HTR-8/SVneo (cell line): ENCODE measurements around the gene GALNT7.

ENCODE experiments used
- DNase-seq: peaks from one replicate; pipeline ENCODE4 v3.0.0; 2011; ENCODE audit warnings: low spot score, mixed read lengths; ENCODE audit not compliant: insufficient read length
- FAIRE-seq: peaks from 2 replicates; lab custom pipeline; 2011; peaks lifted over from hg19 to GRCh38; lab: Jason Lieb, UNC

GALNT7 gene

DNA sequence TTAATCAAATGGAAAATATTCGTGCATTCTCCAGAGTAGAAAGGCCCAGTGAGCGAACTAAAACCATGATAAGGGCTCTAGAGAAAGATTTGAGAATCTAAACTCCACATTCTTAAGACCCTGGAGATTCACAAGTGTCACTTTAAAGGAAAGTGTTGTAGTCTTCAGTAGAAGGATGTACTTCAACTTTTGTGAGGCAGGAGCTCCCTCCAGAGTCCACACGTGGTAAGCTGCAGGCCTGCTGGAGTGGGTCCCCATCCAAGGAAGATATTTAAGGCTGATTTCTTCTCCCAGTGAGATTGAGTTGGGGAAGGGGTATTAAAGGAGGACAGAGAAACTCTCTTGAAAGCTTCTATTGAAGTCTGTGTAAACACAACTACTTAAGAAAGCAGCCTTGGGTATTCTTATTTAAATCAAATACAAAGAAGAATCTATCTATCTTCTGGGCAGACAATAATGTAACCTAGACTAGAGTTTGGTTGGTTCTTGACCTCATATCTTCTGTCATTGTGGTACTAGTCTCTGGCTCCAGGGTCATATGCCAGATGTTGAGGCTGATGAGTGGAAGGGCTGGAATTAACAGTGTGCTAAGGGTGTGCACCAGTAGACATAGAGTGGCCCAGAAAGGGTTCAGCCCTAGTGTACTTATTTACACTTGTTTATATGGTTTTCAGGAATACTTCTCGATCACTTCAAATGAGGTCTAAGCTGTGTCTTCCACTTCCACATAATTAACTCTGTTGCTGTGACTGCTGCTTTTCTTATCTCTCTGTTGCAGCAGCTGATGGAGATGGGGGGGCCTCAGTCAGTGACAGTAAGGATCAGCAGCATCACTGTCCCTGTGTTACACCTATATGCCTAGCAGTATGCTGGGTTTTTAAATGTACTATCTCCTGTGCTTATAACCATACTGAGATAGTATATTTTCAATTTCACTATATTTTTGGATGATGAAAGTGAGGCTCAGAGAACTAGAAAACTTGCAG is 89.4 kb downstream of the GALNT7 start:
- FAIRE-seq (peak; percentile 51), DNase-seq (peak; percentile 48)

- FAIRE-seq (no peak), DNase-seq (no peak)
Measured at GRCh38 chr4:173258866-173259265, 90.3 kb downstream of the GALNT7 start.

- no peak for DNase-seq
- FAIRE-seq = no peak
Measured at GRCh38 chr4:173259310-173259709, 90.7 kb downstream of the GALNT7 start.

- FAIRE-seq (no peak), DNase-seq (no peak)
Measured at GRCh38 chr4:173261052-173261451, 92.4 kb downstream of the GALNT7 start.

DNA sequence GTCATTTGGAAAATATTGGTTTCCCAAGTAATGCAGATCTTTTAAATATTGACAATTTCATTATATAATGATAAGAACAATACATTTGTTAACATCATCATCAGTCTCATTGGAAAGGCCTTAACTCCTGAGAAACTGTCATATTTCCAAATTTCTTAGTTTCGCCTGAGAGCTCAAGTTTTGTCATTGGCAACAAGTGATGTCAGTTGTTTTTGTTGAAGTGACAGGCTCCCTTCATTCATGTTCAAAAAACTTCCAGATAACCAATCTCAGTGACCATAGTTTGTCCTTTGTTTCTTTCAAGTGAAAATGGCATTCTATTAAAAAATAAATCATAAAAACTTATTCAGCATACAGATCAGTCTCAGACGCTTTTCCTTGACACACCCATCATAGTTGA is 93.8 kb downstream of the GALNT7 start:
- DNase-seq (no peak), FAIRE-seq (no peak)

GRCh38 chr4:173264245-173264644 is 95.6 kb downstream of the GALNT7 start:
- FAIRE-seq = peak; percentile 16
- no peak for DNase-seq

GRCh38 chr4:173264684-173265185 is 96.1 kb downstream of the GALNT7 start:
- FAIRE-seq (peak; percentile 67), DNase-seq (peak; percentile 14)

- DNase-seq = no peak
- FAIRE-seq = no peak
Measured at GRCh38 chr4:173265751-173266150, 97.1 kb downstream of the GALNT7 start.

- DNase-seq (no peak), FAIRE-seq (no peak)
Measured at GRCh38 chr4:173267711-173268110, 99.1 kb downstream of the GALNT7 start.

GRCh38 chr4:173269280-173269679 is 100.7 kb downstream of the GALNT7 start:
- FAIRE-seq = no peak
- DNase-seq = no peak

GRCh38 chr4:173270312-173271027 is 101.9 kb downstream of the GALNT7 start:
- no peak for DNase-seq
- FAIRE-seq = no peak

DNA sequence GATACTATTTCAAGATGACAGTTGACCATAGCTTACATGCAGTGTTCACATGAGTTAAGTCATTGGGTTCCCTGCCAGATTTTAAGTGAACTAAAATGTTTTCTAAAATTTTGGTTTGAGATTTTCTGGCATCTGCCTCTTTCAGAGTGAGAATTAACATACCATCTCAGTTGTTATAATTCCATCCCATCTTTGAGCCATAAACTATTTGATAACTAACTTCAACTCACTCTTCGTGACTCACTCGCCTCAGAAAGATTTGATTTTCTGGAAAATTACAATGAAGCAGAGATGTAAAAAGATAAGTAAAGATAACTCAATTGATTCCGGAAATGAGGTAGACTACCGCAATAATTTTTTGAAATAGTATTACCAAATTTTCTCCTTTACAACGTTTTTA is 103.7 kb downstream of the GALNT7 start:
- FAIRE-seq (no peak), DNase-seq (no peak)

GRCh38 chr4:173272996-173273395 is 104.4 kb downstream of the GALNT7 start:
- FAIRE-seq (no peak), DNase-seq (no peak)

- DNase-seq = no peak
- FAIRE-seq = no peak
Measured at GRCh38 chr4:173273941-173274340, 105.3 kb downstream of the GALNT7 start.

- DNase-seq (no peak), FAIRE-seq (no peak)
Measured at GRCh38 chr4:173274744-173275143, 106.1 kb downstream of the GALNT7 start.

- peak; percentile 16 for FAIRE-seq
- DNase-seq = no peak
Measured at GRCh38 chr4:173275150-173275549, 106.5 kb downstream of the GALNT7 start.

- no peak for DNase-seq
- no peak for FAIRE-seq
Measured at GRCh38 chr4:173277340-173277739, 108.7 kb downstream of the GALNT7 start.

GRCh38 chr4:173280998-173281397 is 112.4 kb downstream of the GALNT7 start:
- no peak for DNase-seq
- no peak for FAIRE-seq

GRCh38 chr4:173281406-173282255 is 113.0 kb downstream of the GALNT7 start:
- peak; percentile 40 for FAIRE-seq
- DNase-seq = no peak

GRCh38 chr4:173282256-173282562 is 113.6 kb downstream of the GALNT7 start:
- FAIRE-seq (no peak), DNase-seq (no peak)
